Measurements from ENCODE around the gene IDUA. TPM values are rescaled to one million over a fixed set of nuclear protein-coding genes. Genes with fewer than 3 reads are reported as not detected.

The IDUA gene
- polyA plus RNA-seq, 1 donor (not counting 4 experiments of a cell fraction or from before 2014, with no cell fraction given) = 1.2 TPM

DNA sequence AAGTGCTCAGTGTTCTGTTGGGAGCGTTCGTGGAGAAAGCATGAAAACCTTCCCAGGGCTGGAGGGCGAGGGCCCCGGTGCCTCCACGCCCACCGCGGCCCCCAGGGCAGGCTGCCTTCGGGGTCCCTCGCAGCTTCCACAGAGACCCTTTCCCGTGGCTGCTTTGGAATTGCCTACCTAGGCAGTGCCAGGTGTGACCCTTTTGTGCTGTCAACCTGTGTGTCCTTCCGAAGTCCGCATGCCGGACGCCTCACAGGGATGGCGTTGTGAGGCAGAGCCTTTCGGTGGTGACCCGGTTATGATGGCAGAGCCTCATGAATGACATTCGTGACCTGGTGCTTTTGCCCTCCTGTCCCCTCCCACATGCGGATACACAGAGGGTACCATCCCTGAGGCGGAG, 37.2 kb upstream of the IDUA start:
- no peak overlapping the region for H3K27ac ChIP-seq (ENCODE audit: control insufficient read depth, insufficient read depth, low read length)
- no peak overlapping the region for H3K4me2 ChIP-seq (ENCODE audit: control insufficient read depth, extremely low read depth, insufficient read depth, low read depth, low read length)
- no peak overlapping the region for H3K9ac ChIP-seq (ENCODE audit: control insufficient read depth, extremely low read depth, insufficient read depth, low read length)
- no peaks in the 10 kb centered on the region for H3K27me3 ChIP-seq (ENCODE audit: control insufficient read depth, extremely low read depth, insufficient read depth, low read length)
- FAIRE-seq = no peak
- H2AFZ ChIP-seq (ENCODE audit: control insufficient read depth, low read length) = no peak overlapping the region
- H3K9me1 ChIP-seq (ENCODE audit: control insufficient read depth, extremely low read depth, insufficient read depth, low read length) = no peaks in the 10 kb centered on the region
- no peak overlapping the region for H3K4me3 ChIP-seq (ENCODE audit: control insufficient read depth in 2 of 3, extremely low read depth in 1 of 3, insufficient read depth in 2 of 3, low read depth in 1 of 3, low read length in 3 of 3)
- no peak for DNase-seq (ENCODE audit: low read depth, low spot score)
- TF ChIP-seq CTCF (optimal IDR thresholded peaks at IDR 0.05 in 1 of 3, IDR thresholded peaks at IDR 0.05 in 1 of 3, conservative IDR thresholded peaks at IDR 0.05 in 1 of 3; ENCODE audit: extremely low read depth in 1 of 3, insufficient read depth in 2 of 3, low read length in 3 of 3) (no peak), EZH2 (IDR thresholded peaks at IDR 0.05; ENCODE audit: low read length) (no peak)
- H3K79me2 ChIP-seq (ENCODE audit: control insufficient read depth, insufficient read depth, low read length) = no peaks in the 10 kb centered on the region
- no peaks in the 10 kb centered on the region for H4K20me1 ChIP-seq (ENCODE audit: control insufficient read depth, extremely low read depth, insufficient read depth, low read length)
- no peaks in the 10 kb centered on the region for H3K9me3 ChIP-seq (ENCODE audit: control insufficient read depth, low read depth, low read length)
- no peaks in the 10 kb centered on the region for H3K4me1 ChIP-seq (ENCODE audit: control insufficient read depth, extremely low read depth, insufficient read depth, low read length)
- dilution Hi-C loops (cut with MboI; ENCODE audit: extremely low pct_ligation_motif_present, low sequenced_read_pairs) = no loop called here
- peaks cover 0 to 2% of the 10 kb centered on the region in 2 experiments for H3K36me3 ChIP-seq (ENCODE audit: control insufficient read depth in 2 of 2, extremely low read depth in 1 of 2, insufficient read depth in 2 of 2, low read length in 2 of 2)

- TF ChIP-seq CTCF (optimal IDR thresholded peaks at IDR 0.05 in 1 of 3, IDR thresholded peaks at IDR 0.05 in 1 of 3, conservative IDR thresholded peaks at IDR 0.05 in 1 of 3; ENCODE audit: extremely low read depth in 1 of 3, insufficient read depth in 2 of 3, low read length in 3 of 3) (no peak), EZH2 (IDR thresholded peaks at IDR 0.05; ENCODE audit: low read length) (no peak)
- Histone ChIP-seq H3K9me1 (ENCODE audit: control insufficient read depth, extremely low read depth, insufficient read depth, low read length) (no peaks in the 10 kb centered on the region), H3K4me3 (ENCODE audit: control insufficient read depth in 2 of 3, extremely low read depth in 1 of 3, insufficient read depth in 2 of 3, low read depth in 1 of 3, low read length in 3 of 3) (no peak overlapping the region), H3K9me3 (ENCODE audit: control insufficient read depth, low read depth, low read length) (no peaks in the 10 kb centered on the region), H3K27ac (ENCODE audit: control insufficient read depth, insufficient read depth, low read length) (no peak overlapping the region), H3K27me3 (ENCODE audit: control insufficient read depth, extremely low read depth, insufficient read depth, low read length) (no peaks in the 10 kb centered on the region), H3K79me2 (ENCODE audit: control insufficient read depth, insufficient read depth, low read length) (no peaks in the 10 kb centered on the region), H4K20me1 (ENCODE audit: control insufficient read depth, extremely low read depth, insufficient read depth, low read length) (no peaks in the 10 kb centered on the region), H3K4me1 (ENCODE audit: control insufficient read depth, extremely low read depth, insufficient read depth, low read length) (no peaks in the 10 kb centered on the region), H3K4me2 (ENCODE audit: control insufficient read depth, extremely low read depth, insufficient read depth, low read depth, low read length) (no peak overlapping the region), H3K36me3 (ENCODE audit: control insufficient read depth in 2 of 2, extremely low read depth in 1 of 2, insufficient read depth in 2 of 2, low read length in 2 of 2) (peaks cover 0 to 2% of the 10 kb centered on the region in 2 experiments), H3K9ac (ENCODE audit: control insufficient read depth, extremely low read depth, insufficient read depth, low read length) (no peak overlapping the region), H2AFZ (ENCODE audit: control insufficient read depth, low read length) (no peak overlapping the region)
- DNase-seq (ENCODE audit: low read depth, low spot score) (no peak), FAIRE-seq (no peak)
- dilution Hi-C loops (cut with MboI; ENCODE audit: extremely low pct_ligation_motif_present, low sequenced_read_pairs) = no loop called here
Observed at GRCh38 chr4:950136-951020, 36.5 kb upstream of the IDUA start.
